ENCODE measurements around the gene CERS6.
"Not testable (repeated sequence)": the region's sequence is repeated elsewhere in the genome, so short reads cannot be mapped to it uniquely, and the experiment has no call there.

The CERS6 gene

DNA sequence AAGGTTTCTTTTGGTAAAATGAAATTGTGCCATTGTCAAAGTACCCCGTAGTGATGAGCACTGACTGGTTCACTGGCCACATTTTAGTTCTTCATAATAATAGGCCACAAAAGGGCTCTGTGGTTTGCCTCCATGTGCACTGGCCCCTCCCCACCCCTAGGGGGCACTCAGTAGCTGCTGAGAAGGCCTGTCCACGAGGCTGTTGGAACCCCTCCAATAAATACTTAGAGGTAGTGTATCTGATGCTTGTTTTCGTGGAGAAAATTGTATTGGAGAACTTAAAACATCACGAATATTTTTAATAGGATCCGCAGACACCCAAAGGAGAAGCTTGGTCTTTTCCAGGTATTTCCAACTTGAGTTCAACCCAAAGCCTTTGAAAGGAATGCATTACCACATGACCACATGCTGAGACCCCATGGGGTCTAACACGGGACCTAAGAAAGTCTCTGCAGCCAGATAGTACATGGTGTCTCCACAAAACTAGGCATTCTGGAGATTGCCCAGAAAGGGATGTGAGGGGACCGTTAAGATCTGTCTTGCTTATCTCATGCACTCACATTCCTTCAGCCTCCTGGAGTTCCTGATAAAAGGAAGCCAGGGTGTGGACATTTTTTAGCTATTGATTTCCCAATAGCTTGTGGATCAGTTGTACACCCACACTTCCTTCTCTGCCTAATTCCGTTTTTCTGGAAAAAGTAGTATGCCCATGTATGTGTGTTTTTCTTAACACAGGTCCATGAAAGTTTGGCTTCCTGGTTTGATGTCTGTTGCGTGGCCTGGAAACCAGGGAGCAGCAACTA lies 317.8 kb downstream of the CERS6 start:
- peak; percentile 87 for DNase-seq (ENCODE audit: low spot score)

- DNase-seq (ENCODE audit: low spot score) = no peak
Observed at GRCh38 chr2:168775837-168776236, 319.8 kb downstream of the CERS6 start.

DNA sequence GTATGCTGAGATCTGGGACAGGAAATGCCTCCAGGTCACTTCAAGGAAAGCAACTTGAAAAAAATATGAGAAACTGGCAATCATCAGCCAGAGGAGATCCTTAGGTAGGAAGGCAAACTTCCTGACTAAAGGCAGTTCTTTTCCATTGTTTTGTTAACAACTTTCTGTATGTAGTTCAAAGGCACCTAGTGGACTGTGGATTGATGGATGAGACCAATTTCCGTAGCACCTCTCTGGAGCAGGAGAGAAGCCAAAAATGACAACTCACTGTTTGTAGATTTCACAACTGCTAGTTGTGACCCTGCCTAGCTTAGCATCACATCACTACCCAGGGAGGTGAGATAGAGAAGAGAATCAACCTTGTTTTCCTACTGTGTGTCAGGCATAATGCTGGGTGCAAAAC lies 324.6 kb downstream of the CERS6 start:
- no peak for DNase-seq (ENCODE audit: low spot score)

GRCh38 chr2:168781191-168781817 lies 325.2 kb downstream of the CERS6 start:
- DNase-seq (ENCODE audit: low spot score) = peak; percentile 11

DNA sequence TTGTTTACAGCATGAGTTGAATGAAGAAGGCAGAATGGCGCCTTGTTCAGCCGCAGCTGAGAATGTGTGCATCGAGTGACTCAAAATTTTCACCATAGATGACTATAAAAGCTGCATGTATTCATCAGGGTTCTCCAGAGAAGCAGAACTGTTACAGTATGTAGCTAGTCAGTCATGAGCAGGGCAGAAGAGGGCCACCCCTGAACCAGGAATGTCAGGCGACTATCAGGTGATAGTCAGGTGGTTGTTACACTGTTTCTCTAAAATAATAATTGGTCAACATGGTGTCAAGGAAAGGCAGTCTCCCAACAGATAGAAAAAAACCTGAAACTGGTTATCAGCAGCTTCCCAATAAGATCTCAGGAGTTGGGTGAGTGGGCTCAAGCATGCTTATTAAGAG lies 326.2 kb downstream of the CERS6 start:
- DNase-seq (ENCODE audit: low spot score) = no peak

DNA sequence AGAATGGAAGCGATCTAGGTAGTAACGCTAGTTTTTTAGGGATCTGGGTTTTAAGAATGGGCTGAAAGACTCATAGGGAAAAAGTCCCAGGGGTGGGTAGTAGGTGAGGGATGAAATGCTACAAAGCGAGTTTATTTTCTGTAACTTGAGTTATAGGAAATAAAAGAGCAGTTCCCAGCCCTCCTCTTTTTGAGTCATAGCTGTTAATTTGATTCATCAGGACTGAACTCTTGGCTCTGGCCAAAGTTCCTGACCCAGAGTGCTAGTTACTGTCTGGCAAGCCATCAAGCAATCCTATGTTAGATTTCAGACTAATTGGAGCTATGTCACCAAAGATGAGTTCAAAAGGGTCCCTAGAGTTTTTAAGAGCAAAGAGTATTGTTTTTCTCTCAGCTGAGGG lies 328.9 kb downstream of the CERS6 start:
- no peak for DNase-seq (ENCODE audit: low spot score)

- DNase-seq (ENCODE audit: low spot score) = no peak
Observed at GRCh38 chr2:168787098-168787781, 331.2 kb downstream of the CERS6 start.

DNA sequence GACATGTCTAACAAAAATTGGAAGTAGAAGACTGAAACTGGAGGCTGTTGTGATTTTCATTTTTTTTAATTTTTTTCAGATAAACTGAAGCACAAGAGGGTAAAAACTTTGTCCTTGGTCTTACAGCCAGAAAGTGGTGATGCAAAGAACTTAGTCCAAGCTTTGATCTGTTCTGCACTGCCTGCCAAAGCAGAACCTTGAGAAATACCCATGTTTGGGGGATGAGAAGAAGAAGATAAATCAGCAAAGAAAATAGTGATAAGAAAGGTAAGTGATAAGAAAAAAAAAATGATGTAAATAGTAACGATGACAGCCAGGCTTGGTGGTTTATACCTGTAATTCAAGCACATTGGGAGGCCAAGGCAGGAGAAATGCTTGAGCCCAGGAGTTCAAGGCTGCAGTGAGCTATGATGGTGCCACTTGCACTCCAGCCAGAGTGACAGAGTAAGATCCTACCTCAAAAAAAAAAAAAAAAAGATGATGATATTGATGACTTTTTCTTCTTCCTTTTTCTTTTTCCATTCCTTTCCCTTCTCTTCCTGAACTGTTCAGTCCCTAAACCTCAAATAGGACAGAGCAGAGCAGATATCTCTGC lies 331.8 kb downstream of the CERS6 start:
- no peak for DNase-seq (ENCODE audit: low spot score)

GRCh38 chr2:168789776-168790175 lies 333.7 kb downstream of the CERS6 start:
- DNase-seq (ENCODE audit: low spot score) = no peak

DNA sequence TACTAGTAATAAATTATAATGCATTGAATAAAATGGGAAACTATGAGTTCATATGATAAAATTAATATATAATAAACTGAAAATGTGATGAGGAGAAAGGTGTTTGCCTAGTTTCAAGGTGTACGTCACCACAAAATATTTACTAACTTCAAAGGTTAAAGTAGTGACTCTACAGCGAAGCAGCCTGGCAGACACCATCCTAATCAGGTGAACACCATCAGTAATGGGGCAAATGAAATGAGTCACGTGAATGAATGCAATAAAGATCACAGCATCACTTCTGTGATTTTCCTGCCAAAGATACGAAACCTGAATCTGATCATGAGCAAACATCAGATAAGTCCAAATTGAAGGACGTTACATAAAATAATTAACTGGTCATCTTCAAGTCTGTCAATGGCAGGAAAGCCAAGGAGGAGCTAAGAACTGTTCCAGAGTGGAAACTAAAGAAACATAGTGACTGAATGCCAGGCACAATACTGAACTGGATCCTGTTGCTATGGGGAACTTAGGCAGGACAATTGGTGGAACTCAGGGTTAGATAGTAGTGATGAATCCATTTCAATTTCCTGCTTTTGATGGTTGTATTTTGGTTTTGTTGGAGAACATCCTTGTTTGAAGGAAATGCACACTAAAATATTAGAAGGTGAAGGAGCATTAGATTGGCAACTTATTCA lies 334.3 kb downstream of the CERS6 start:
- DNase-seq (ENCODE audit: low spot score) = no peak

DNA sequence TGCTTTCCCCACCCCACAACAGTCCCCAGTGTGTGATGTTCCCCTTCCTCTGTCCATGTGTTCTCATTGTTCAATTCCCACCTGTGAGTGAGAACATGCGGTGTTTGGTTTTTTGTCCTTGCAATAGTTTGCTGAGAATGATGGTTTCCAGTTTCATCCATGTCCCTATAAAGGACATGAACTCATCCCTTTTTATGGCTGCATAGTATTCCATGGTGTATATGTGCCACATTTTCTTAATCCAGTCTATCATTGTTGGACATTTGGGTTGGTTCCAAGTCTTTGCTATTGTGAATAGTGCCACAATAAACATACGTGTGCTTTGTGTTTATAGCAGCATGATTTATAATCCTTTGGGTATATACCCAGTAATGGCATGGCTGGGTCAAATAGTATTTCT lies 335.1 kb downstream of the CERS6 start:
- DNase-seq (ENCODE audit: low spot score) = not testable (repeated sequence)

GRCh38 chr2:168793596-168793995 lies 337.5 kb downstream of the CERS6 start:
- DNase-seq (ENCODE audit: low spot score) = no peak

- DNase-seq (ENCODE audit: low spot score) = no peak
Observed at GRCh38 chr2:168794968-168795367, 338.9 kb downstream of the CERS6 start.

DNA sequence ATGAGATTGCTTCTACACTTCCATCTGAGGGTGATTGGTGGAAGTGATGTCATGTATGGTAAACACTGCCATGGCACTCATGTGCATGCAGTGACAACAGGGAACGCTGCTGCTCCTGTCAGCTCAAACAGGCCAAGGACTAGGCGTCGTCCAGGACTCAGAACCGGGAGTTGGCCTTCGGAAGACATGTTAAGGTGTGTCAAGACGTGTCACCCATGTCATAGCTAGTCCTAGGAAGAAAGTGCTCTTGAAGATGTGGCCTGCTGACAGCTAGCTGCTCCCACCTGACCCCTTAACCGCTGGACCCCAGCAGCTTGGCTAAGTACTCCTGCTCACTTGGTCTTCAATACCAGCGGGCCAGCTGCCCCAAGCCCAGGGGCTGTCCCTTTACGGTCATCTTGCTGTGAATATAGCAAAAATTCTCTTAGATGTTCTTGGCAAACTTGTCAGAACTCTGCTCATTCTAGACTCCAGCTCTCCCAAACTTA lies 340.1 kb downstream of the CERS6 start:
- DNase-seq (ENCODE audit: low spot score) = no peak

GRCh38 chr2:168796583-168797285 lies 340.7 kb downstream of the CERS6 start:
- no peak for DNase-seq (ENCODE audit: low spot score)

GRCh38 chr2:168797286-168797655 lies 341.2 kb downstream of the CERS6 start:
- DNase-seq (ENCODE audit: low spot score) = no peak

- no peak for DNase-seq (ENCODE audit: low spot score)
Observed at GRCh38 chr2:168798076-168798887, 342.2 kb downstream of the CERS6 start.

DNA sequence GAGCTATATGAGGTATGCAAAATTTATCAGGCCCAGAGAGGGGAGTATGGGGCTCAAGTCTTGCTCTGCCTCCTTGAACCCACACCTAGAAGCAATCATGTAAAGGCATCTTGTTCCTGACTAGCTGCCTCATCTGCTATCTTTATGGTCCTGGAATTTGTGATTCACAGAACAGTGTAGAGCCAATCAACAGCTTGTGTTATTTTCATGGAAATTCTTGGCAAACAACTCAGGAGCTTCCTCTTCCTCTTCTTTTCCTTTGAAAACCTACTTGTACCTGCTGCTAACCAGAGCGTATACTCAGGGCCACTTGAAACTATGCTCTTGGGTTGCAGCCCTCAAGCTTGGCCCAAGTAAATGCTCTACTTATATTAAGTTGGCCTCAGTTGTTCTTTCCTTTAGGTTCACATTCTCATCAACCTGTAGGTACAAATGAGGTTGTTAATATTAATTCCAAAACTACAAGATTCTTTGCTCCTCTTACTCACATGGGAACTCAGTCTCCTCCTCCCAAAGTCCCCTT lies 342.9 kb downstream of the CERS6 start:
- DNase-seq (ENCODE audit: low spot score) = no peak

GRCh38 chr2:168801471-168801870 lies 345.4 kb downstream of the CERS6 start:
- DNase-seq (ENCODE audit: low spot score) = no peak

All from hematopoietic multipotent progenitor cell treated with erythropoietin and hydrocortisone succinate and interleukin-3 and kit ligand, for 15 days (in vitro differentiated cells).